H9 (cell line): ENCODE measurements around the gene ANKRD11. TPM values are rescaled to one million over a fixed set of nuclear protein-coding genes. Genes with fewer than 3 reads are reported as not detected.

Experiments
- DNase-seq: peaks from one replicate; pipeline ENCODE4 v3.0.0-alpha.2; 2017
- H2AFZ ChIP-seq: one replicate; pipeline ENCODE4 v1.6.1; 2013; ENCODE audit warnings: mild to moderate bottlenecking, low read length, control low read depth, moderate library complexity
- H2AK5ac ChIP-seq: 2 replicates; pipeline ENCODE4 v1.6.1; 2013; ENCODE audit warnings: low read length, control low read depth, mixed read lengths; ENCODE audit not compliant: insufficient read length
- H2BK120ac ChIP-seq: one replicate; pipeline ENCODE4 v1.6.1; 2013; ENCODE audit warnings: low read depth, mild to moderate bottlenecking, low read length, control low read depth, inconsistent platforms; ENCODE audit not compliant: poor library complexity, severe bottlenecking
- H2BK12ac ChIP-seq: 2 replicates; pipeline ENCODE4 v1.6.1; 2013; ENCODE audit warnings: low read length, control low read depth, mixed read lengths, low read depth; ENCODE audit not compliant: insufficient read length
- H2BK15ac ChIP-seq: 2 replicates; pipeline ENCODE4 v1.6.1; 2013; ENCODE audit warnings: low read depth, low read length, control low read depth
- H2BK20ac ChIP-seq: one replicate; pipeline ENCODE4 v1.6.1; 2013; ENCODE audit warnings: low read depth, mild to moderate bottlenecking, low read length, control low read depth, inconsistent platforms; ENCODE audit not compliant: poor library complexity, severe bottlenecking
- H2BK5ac ChIP-seq: 2 replicates; pipeline ENCODE4 v1.6.1; 2013; ENCODE audit warnings: low read length, control low read depth, mixed read lengths; ENCODE audit not compliant: insufficient read length
- H3K14ac ChIP-seq: 2 replicates; pipeline ENCODE4 v1.6.1; 2013; ENCODE audit warnings: low read length, control low read depth; ENCODE audit not compliant: insufficient read depth
- H3K18ac ChIP-seq: 2 replicates; pipeline ENCODE4 v1.6.1; 2013; ENCODE audit warnings: low read depth, mild to moderate bottlenecking, mixed read lengths, low read length, control low read depth; ENCODE audit not compliant: insufficient read length
- H3K23ac ChIP-seq: 2 replicates; pipeline ENCODE4 v1.6.1; 2013; ENCODE audit warnings: low read length, control low read depth, mixed read lengths, low read depth; ENCODE audit not compliant: insufficient read length
- H3K23me2 ChIP-seq: 2 replicates; pipeline ENCODE4 v1.6.1; 2013; ENCODE audit warnings: low read depth, mild to moderate bottlenecking, mixed read lengths, low read length, control low read depth; ENCODE audit not compliant: insufficient read length, poor library complexity, severe bottlenecking
- H3K27ac ChIP-seq: 2 replicates; pipeline ENCODE4 v1.5.1; 2013; ENCODE audit warnings: low read length, control low read depth, mixed read lengths, low read depth; ENCODE audit not compliant: insufficient read length
- H3K27me3 ChIP-seq: 2 replicates; pipeline ENCODE4 v1.6.1; 2013; ENCODE audit warnings: low read length, control low read depth, inconsistent platforms; ENCODE audit not compliant: insufficient read depth
- H3K4ac ChIP-seq: 2 replicates; pipeline ENCODE4 v1.6.1; 2013; ENCODE audit warnings: low read depth, mild to moderate bottlenecking, control low read depth, inconsistent platforms, low read length, moderate library complexity
- H3K4me1 ChIP-seq: 2 replicates; pipeline ENCODE4 v1.6.1; 2013; ENCODE audit warnings: low read length, control low read depth, inconsistent platforms; ENCODE audit not compliant: insufficient read depth
- H3K4me2 ChIP-seq: 2 replicates; pipeline ENCODE4 v1.6.1; 2013; ENCODE audit warnings: low read length, control low read depth, mixed read lengths; ENCODE audit not compliant: insufficient read length, insufficient read depth
- H3K56ac ChIP-seq: 2 replicates; pipeline ENCODE4 v1.6.1; 2013; ENCODE audit warnings: low read depth, mild to moderate bottlenecking, mixed read lengths, low read length, control low read depth; ENCODE audit not compliant: insufficient read length
- H3K79me1 ChIP-seq: 2 replicates; pipeline ENCODE4 v1.6.1; 2013; ENCODE audit warnings: low read depth, mild to moderate bottlenecking, moderate library complexity, low read length, control low read depth, inconsistent platforms; ENCODE audit not compliant: insufficient read depth, poor library complexity, severe bottlenecking
- H3K79me2 ChIP-seq: 2 replicates; pipeline ENCODE4 v1.6.1; 2013; ENCODE audit warnings: low read length, control low read depth, inconsistent platforms; ENCODE audit not compliant: insufficient read depth
- H3K9ac ChIP-seq: 2 replicates; pipeline ENCODE4 v1.6.1; 2013; ENCODE audit warnings: low read length, control low read depth, mixed read lengths; ENCODE audit not compliant: insufficient read length; ENCODE audit errors: extremely low read depth
- H3K9me3 ChIP-seq: one replicate; pipeline ENCODE4 v1.6.1; 2013; ENCODE audit warnings: low read depth, low read length, inconsistent platforms; ENCODE audit not compliant: control insufficient read depth
- H3T11ph ChIP-seq: one replicate; pipeline ENCODE4 v1.6.1; 2013; ENCODE audit warnings: mild to moderate bottlenecking, low read length, control low read depth, inconsistent platforms
- H4K20me1 ChIP-seq: one replicate; pipeline ENCODE4 v1.6.1; 2013; ENCODE audit not compliant: control insufficient read depth, insufficient read length, insufficient read depth
- H4K5ac ChIP-seq: 2 replicates; pipeline ENCODE4 v1.6.1; 2013; ENCODE audit warnings: low read depth, mild to moderate bottlenecking, mixed read lengths, low read length, control low read depth; ENCODE audit not compliant: insufficient read length
- H4K8ac ChIP-seq: replicated peaks from 2 replicates; pipeline ENCODE4 v1.6.1; 2013; ENCODE audit warnings: low read length, control low read depth, mixed read lengths, low read depth; ENCODE audit not compliant: insufficient read length
- H4K91ac ChIP-seq: 2 replicates; pipeline ENCODE4 v1.6.1; 2013; ENCODE audit warnings: low read depth, mild to moderate bottlenecking, moderate library complexity, mixed read lengths, low read length, control low read depth; ENCODE audit not compliant: insufficient read length
- H3K27ac Mint-ChIP-seq, 3 experiments: 2 replicates in 2 of 3; 3 replicates in 1 of 3; pipeline ENCODE4 v1.8.0; 2020 to 2021; ENCODE audit warnings: mixed read lengths in 3 of 3, mild to moderate bottlenecking in 1 of 3, moderate library complexity in 1 of 3
- H3K27me3 Mint-ChIP-seq: 2 replicates; pipeline ENCODE4 v1.8.0; 2021; ENCODE audit warnings: low read depth, mild to moderate bottlenecking, moderate library complexity, mixed read lengths
- H3K36me3 Mint-ChIP-seq, 3 experiments: 2 replicates in 2 of 3; 3 replicates in 1 of 3; pipeline ENCODE4 v1.8.0; 2020 to 2021; ENCODE audit warnings: low read depth in 3 of 3, mixed read lengths in 3 of 3; ENCODE audit not compliant: insufficient read depth in 1 of 3
- H3K4me1 Mint-ChIP-seq, 2 experiments: 2 replicates each; pipeline ENCODE4 v1.8.0; 2020; ENCODE audit warnings: mixed read lengths in 2 of 2
- H3K4me3 Mint-ChIP-seq, 2 experiments: 2 replicates in 1 of 2; 3 replicates in 1 of 2; pipeline ENCODE4 v1.8.0; 2020 to 2021; ENCODE audit warnings: mild to moderate bottlenecking in 2 of 2, mixed read lengths in 2 of 2, moderate library complexity in 1 of 2
- H3K9me3 Mint-ChIP-seq, 2 experiments: 2 replicates in 1 of 2; 3 replicates in 1 of 2; pipeline ENCODE4 v1.8.0; 2020; ENCODE audit warnings: mild to moderate bottlenecking in 2 of 2, mixed read lengths in 2 of 2, moderate library complexity in 1 of 2
- CTCF ChIP-seq: fragments of 200-600 bp; sonication (generic); conservative IDR thresholded peaks from 3 replicates; pipeline ENCODE4 v1.8.0; 2021; ENCODE audit warnings: antibody characterized with exemption, mild to moderate bottlenecking
- WGBS: extraction: QIAGEN DNeasy Blood & Tissue Kit; methylation state at CpG from one replicate; pipeline ENCODE4 v1.1.7; 2013; ENCODE audit warnings: missing lambda C conversion rate, low lambda C conversion rate, mixed read lengths; ENCODE audit not compliant: insufficient read length; ENCODE audit errors: extremely low coverage; 5-methylcytosine and 5-hydroxymethylcytosine counted together
- total RNA-seq: library from RNA; stranded (reverse); gene quantifications from 2 replicates; pipeline ENCODE4 v1.2.1, GENCODE V29; 2021

Gene ANKRD11
- total RNA-seq, 1 experiment from 2014 or later, result 181 TPM

- DNase-seq, result no peak
- H3K14ac ChIP-seq, result peak overlapping the region; percentile 66
- H2BK120ac ChIP-seq, result no peak overlapping the region
- no peak overlapping the region for H2BK5ac ChIP-seq
- no peak for TF ChIP-seq CTCF
- no peaks in the 10 kb centered on the region for H4K20me1 ChIP-seq
- no peak overlapping the region for H4K8ac ChIP-seq
- Mint-ChIP-seq H3K9me3 (no peaks in the 10 kb centered on the region; a peak in 1 of 5 replicates), H3K36me3 (peaks cover 7 to 28% (median 15%) of the 10 kb centered on the region in 3 experiments), H3K4me1 (peaks cover 51 to 65% of the 10 kb centered on the region in 2 experiments), H3K27ac (peak overlapping the region; percentile 95 to 99 (median 97)), H3K4me3 (peak overlapping the region; percentile 34 to 40), H3K27me3 (no peaks in the 10 kb centered on the region; the same call in none of the 2 replicates)
- H3K4ac ChIP-seq, result no peak overlapping the region
- H3K79me2 ChIP-seq, result no peaks in the 10 kb centered on the region; the same call in 1 of the 2 replicates
- H3K23ac ChIP-seq, result no peak overlapping the region
- H2BK20ac ChIP-seq, result no peak overlapping the region
- no CpG with 5 or more reads among the region's 9 CpGs for WGBS
- H3K9me3 ChIP-seq, result no peaks in the 10 kb centered on the region
- no peak overlapping the region for H3T11ph ChIP-seq
- H3K18ac ChIP-seq, result peak overlapping the region; percentile 70
- H3K4me2 ChIP-seq, result peak overlapping the region; percentile 10
- no peak overlapping the region for H3K9ac ChIP-seq
- H2BK12ac ChIP-seq, result peak overlapping the region; percentile 7
- no peak overlapping the region for H4K91ac ChIP-seq
- H2AK5ac ChIP-seq, result no peak overlapping the region
- no peak overlapping the region for H3K56ac ChIP-seq
- no peaks in the 10 kb centered on the region for H3K27me3 ChIP-seq
- H3K23me2 ChIP-seq, result no peaks in the 10 kb centered on the region
- H2AFZ ChIP-seq, result no peak overlapping the region
- H3K27ac ChIP-seq, result peak overlapping the region; percentile 74
- no peak overlapping the region for H2BK15ac ChIP-seq
- no peak overlapping the region for H4K5ac ChIP-seq
- H3K4me1 ChIP-seq, result peaks cover 16% of the 10 kb centered on the region; the same call in 1 of the 2 replicates
- H3K79me1 ChIP-seq, result peaks cover 3% of the 10 kb centered on the region
These were observed 199.0 kb downstream of the ANKRD11 start for GRCh38 chr16:89291363-89291762.
